Measurements from ENCODE around the gene MED29. TPM values are rescaled to one million over a fixed set of nuclear protein-coding genes. Genes with fewer than 3 reads are reported as not detected.
A peak's percentile ranks its signal among the peaks of the same experiment; 100 is the strongest.

MED29 gene
- total RNA-seq, 1 donor from 2014 or later: 38.7 TPM

GRCh38 chr19:39380521-39381502 lies 10.4 kb upstream of the MED29 start:
- H3K4me1 Mint-ChIP-seq: peaks cover 5% of the 10 kb centered on the region
- intact Hi-C loops (cut with micrococcal nuclease): no loop called here
- no peak for DNase-seq
- peaks cover 53% of the 10 kb centered on the region for H3K36me3 Mint-ChIP-seq (ENCODE audit: low read depth)
- no peaks in the 10 kb centered on the region for H3K9me3 Mint-ChIP-seq
- H3K27ac Mint-ChIP-seq: no peak overlapping the region
- no peak overlapping the region for H3K4me3 Mint-ChIP-seq
- H3K27me3 Mint-ChIP-seq: no peaks in the 10 kb centered on the region

DNA sequence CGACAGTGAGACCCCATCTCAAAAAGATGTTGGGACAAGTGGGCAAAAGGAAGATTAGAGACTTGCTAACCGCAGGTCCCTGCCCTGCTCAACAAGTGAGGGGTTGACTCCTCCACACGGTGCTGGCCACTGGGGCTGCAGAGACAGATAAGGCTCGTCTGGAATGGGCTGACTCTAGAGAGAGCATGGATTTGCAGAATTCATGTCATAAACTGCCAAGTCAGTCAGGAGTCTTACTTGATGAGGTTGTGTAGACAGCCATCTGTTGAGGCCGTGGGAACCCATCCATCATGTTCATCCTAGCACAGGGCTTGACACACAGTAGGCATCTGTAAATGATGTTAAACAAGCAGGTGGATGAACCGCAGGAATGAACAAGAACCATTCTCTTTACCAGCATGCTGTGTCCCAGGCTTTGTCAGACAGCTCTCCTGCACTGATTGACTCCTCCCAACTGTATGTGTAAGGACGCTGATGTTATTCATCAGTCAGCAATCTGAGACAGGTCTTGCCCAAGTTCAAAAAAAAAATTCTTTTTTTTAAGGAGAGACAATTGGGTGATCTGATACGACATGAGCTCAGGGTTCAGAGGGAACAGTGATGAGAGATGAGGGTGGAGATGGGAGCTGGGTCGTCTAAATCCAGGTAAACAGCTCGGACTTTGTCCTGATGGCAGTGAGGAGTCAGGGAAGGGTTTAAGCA lies 9.1 kb upstream of the MED29 start:
- DNase-seq: no peak
- Mint-ChIP-seq H3K27me3 (no peaks in the 10 kb centered on the region), H3K4me1 (peaks cover 5% of the 10 kb centered on the region), H3K36me3 (ENCODE audit: low read depth) (peaks cover 54% of the 10 kb centered on the region), H3K27ac (no peak overlapping the region), H3K9me3 (no peaks in the 10 kb centered on the region), H3K4me3 (no peak overlapping the region)
- intact Hi-C loops (cut with micrococcal nuclease): no loop called here

GRCh38 chr19:39382991-39383828 lies 8.0 kb upstream of the MED29 start:
- H3K4me3 Mint-ChIP-seq: no peak overlapping the region
- peak overlapping the region; percentile 64 for H3K27ac Mint-ChIP-seq
- no peaks in the 10 kb centered on the region for H3K27me3 Mint-ChIP-seq
- no peak for DNase-seq
- intact Hi-C loops (cut with micrococcal nuclease): no loop called here
- no peaks in the 10 kb centered on the region for H3K9me3 Mint-ChIP-seq
- peaks cover 48% of the 10 kb centered on the region for H3K36me3 Mint-ChIP-seq (ENCODE audit: low read depth)
- H3K4me1 Mint-ChIP-seq: peaks cover 5% of the 10 kb centered on the region

GRCh38 chr19:39384839-39385568 lies 6.2 kb upstream of the MED29 start:
- H3K36me3 Mint-ChIP-seq (ENCODE audit: low read depth): peaks cover 52% of the 10 kb centered on the region
- H3K4me1 Mint-ChIP-seq: peaks cover 13% of the 10 kb centered on the region
- no peak overlapping the region for H3K27ac Mint-ChIP-seq
- intact Hi-C loops (cut with micrococcal nuclease): no loop called here
- H3K9me3 Mint-ChIP-seq: no peaks in the 10 kb centered on the region
- no peak overlapping the region for H3K4me3 Mint-ChIP-seq
- no peaks in the 10 kb centered on the region for H3K27me3 Mint-ChIP-seq
- DNase-seq: no peak

DNA sequence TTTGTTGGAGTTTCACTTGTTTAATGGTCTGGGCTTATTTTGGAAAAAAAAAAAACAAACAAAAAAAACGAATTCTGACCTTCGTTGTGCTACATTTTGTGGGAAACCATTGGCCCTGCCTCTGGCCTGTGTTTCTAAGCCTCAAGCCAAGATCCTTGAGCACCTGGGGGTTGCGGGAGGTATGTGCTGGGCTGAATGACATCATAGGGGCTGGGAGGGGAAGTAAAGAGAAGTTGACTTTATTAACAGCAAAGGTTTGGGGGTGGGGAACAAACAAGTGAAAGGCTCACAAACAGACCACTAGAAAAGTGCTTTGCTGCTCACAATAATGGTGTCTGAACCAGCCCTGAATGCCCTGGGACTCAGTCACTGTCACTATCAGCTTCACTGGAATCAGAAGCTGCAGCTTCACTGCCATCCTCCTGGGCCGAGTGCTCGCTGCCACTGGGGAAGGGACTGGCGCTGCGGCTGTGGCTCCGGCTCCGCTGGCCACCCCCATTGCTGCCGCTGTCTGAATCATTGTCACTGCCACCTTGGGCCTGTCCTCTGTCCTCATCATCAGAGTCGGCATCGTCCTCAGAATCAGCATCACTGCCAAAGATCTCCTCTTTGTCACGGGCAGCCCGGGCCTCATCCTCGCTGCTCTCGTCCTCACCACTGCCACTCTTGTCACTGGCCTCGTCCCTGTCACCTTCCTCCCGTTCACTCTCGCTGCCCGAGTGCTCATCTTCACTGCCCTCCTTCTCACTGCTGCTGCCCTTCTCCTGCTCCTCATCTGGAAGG lies 5.4 kb upstream of the MED29 start:
- peaks cover 18% of the 10 kb centered on the region for H3K4me1 Mint-ChIP-seq
- intact Hi-C loops (cut with micrococcal nuclease): no loop called here
- no peaks in the 10 kb centered on the region for H3K27me3 Mint-ChIP-seq
- no peak overlapping the region for H3K4me3 Mint-ChIP-seq
- peaks cover 50% of the 10 kb centered on the region for H3K36me3 Mint-ChIP-seq (ENCODE audit: low read depth)
- no peak for DNase-seq
- no peaks in the 10 kb centered on the region for H3K9me3 Mint-ChIP-seq
- no peak overlapping the region for H3K27ac Mint-ChIP-seq

DNA sequence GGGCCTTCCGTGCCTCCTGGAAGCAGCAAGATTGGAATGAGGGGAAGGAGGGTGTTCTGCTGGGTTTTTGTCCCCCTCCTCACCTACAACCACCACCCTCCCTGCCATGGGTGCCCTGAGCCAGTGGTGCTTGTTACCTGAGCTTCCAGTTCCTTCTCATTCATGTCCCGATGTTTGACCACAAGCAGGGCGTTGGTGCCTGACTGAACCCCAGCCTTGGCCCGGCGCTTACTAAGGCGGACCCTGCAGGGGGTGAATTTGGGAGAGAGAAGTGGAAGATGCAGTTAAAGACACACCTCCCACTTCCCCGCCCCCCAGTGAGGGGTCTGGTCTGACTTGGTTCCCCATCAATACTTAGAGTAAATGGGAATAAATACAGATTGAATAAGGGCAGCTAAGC lies 4.6 kb upstream of the MED29 start:
- Mint-ChIP-seq H3K4me3 (no peak overlapping the region), H3K27ac (no peak overlapping the region), H3K27me3 (no peaks in the 10 kb centered on the region), H3K4me1 (peaks cover 23% of the 10 kb centered on the region), H3K9me3 (no peaks in the 10 kb centered on the region), H3K36me3 (ENCODE audit: low read depth) (peaks cover 49% of the 10 kb centered on the region)
- intact Hi-C loops (cut with micrococcal nuclease): no loop called here
- DNase-seq: no peak

DNA sequence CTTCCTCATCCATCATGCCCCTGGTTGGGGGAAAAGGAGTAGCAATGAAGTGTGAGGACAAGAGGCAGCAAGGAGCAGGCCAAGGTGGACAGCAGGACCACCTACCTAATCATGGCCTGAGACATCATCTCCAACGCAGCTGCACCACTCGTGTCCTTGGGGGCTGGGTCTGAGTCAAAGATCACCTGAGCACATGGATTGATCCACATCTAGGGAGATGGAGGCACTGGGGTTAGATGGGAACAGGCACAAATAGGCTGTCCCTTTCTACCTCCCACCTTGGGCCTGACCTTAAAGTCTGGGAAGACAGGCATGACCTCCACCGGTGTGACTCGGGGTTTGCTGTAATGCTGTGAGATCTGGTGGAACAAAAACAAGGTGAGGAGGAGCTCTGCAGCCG lies 2.5 kb upstream of the MED29 start:
- H3K4me1 Mint-ChIP-seq: peaks cover 25% of the 10 kb centered on the region
- peak overlapping the region; percentile 53 for H3K4me3 Mint-ChIP-seq
- no peaks in the 10 kb centered on the region for H3K27me3 Mint-ChIP-seq
- peak overlapping the region; percentile 36 for H3K27ac Mint-ChIP-seq
- no peak for DNase-seq
- peaks cover 44% of the 10 kb centered on the region for H3K36me3 Mint-ChIP-seq (ENCODE audit: low read depth)
- intact Hi-C loops (cut with micrococcal nuclease): no loop called here
- H3K9me3 Mint-ChIP-seq: no peaks in the 10 kb centered on the region

- Mint-ChIP-seq H3K36me3 (ENCODE audit: low read depth) (peaks cover 47% of the 10 kb centered on the region), H3K4me1 (peaks cover 27% of the 10 kb centered on the region), H3K9me3 (no peaks in the 10 kb centered on the region), H3K4me3 (peak overlapping the region; percentile 98), H3K27me3 (no peaks in the 10 kb centered on the region), H3K27ac (peak overlapping the region; percentile 97)
- DNase-seq: no peak
- intact Hi-C loops (cut with micrococcal nuclease): loop anchor here (2.0 kb wide), 2 partner anchors 39 to 41 kb away; no protein-coding TSS in a partner anchor
These were observed 1.4 kb upstream of the MED29 start for GRCh38 chr19:39389631-39390414.

- intact Hi-C loops (cut with micrococcal nuclease): loop anchor here (2.0 kb wide), 2 partner anchors 40 kb away; no protein-coding TSS in a partner anchor
- Mint-ChIP-seq H3K9me3 (no peaks in the 10 kb centered on the region), H3K4me1 (peaks cover 28% of the 10 kb centered on the region), H3K27me3 (no peaks in the 10 kb centered on the region), H3K27ac (peak overlapping the region; percentile 97), H3K4me3 (peak overlapping the region; percentile 98), H3K36me3 (ENCODE audit: low read depth) (peaks cover 49% of the 10 kb centered on the region)
- DNase-seq: no peak
These were observed 777 bp upstream of the MED29 start for GRCh38 chr19:39390451-39390750.

DNA sequence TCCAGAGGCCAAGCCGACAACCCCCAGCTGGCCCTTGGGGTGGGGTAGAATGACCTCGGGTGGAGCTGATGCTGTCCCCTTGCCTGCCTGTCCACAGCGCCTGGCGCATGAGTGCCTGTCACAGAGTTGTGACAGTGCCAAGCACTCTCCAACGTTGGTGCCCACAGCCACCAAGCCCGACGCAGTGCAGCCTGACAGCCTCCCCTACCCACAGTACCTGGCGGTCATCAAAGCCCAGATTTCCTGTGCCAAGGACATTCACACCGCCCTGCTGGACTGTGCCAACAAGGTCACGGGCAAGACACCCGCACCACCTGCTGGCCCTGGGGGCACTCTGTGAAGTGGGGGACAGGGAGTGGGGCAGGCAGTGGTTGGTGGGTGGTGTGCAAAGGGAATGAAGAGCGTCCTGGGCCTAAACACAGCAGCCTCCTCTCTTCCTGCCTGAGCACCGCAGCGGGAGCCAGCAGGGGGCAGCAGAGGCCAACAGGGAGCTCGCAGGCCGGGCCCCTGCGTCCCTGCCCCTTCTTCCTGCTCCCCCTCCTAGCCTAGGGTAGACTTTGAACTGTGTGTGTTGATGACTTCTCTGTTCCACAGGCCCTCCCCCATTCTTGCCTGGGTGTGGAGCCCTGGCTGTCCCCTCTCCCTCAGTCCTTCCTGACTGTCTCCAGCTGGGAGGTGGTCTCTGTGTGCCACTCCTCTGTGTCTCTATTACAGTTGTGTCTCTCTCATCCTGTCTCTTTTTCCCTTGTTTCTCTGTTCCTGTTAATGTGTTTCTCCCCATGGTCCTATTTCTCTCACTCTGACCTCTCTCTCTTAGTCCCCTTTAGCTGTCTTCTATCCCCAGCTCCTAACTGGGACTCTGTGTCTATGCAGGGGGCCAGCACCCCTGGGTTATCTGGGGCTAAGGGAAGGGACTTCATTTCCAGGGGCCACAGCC lies 6.5 kb downstream of the MED29 start:
- Mint-ChIP-seq H3K27me3 (no peaks in the 10 kb centered on the region), H3K27ac (peak overlapping the region; percentile 90), H3K9me3 (no peaks in the 10 kb centered on the region), H3K4me3 (peak overlapping the region; percentile 60), H3K36me3 (ENCODE audit: low read depth) (peaks cover 26% of the 10 kb centered on the region), H3K4me1 (peaks cover 51% of the 10 kb centered on the region)
- intact Hi-C loops (cut with micrococcal nuclease): loop anchor here (1.0 kb wide), 2 partner anchors 14 to 135 kb away; partner anchors contain the start of gene EID2B
- DNase-seq: peak; percentile 98

DNA sequence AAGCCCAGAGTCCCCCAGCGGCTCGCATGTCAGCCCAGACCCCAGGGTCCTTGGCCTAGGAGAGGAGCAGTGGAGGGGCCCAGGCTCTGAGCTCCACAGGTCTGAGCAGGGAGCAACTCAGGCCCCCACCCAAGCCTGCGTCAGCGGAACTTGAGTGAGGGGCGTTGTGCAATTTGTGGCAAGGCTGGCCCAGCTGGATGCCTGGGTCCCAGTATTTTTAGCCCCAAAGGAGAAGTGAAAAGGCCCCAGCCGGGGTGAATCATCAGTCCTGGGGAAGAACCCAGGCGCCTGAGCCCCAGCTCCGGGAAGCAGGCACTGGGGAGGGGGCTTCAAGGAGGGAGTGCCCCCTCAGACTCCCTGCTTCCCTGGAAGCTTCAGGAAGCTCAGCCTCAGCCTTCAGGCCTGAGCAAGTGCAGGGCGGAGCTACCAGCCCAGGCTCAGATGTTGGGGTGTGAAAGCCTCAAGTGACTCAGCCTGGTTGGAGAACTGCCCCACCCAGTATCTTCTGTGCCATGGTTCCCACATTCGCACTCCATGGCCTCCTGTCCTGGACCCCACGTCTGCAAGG lies 7.2 kb downstream of the MED29 start:
- no peaks in the 10 kb centered on the region for H3K9me3 Mint-ChIP-seq
- intact Hi-C loops (cut with micrococcal nuclease): no loop called here
- peak overlapping the region; percentile 60 for H3K4me3 Mint-ChIP-seq
- peaks cover 54% of the 10 kb centered on the region for H3K4me1 Mint-ChIP-seq
- peaks cover 24% of the 10 kb centered on the region for H3K36me3 Mint-ChIP-seq (ENCODE audit: low read depth)
- DNase-seq: peak; percentile 84
- H3K27ac Mint-ChIP-seq: peak overlapping the region; percentile 90
- no peaks in the 10 kb centered on the region for H3K27me3 Mint-ChIP-seq

All from activated CD4-positive, alpha-beta T cell treated with anti-CD3 and anti-CD28 coated beads, Interleukin-2, amount 10 ng/mL, durations not matched to agents 24 days and 14 days (primary cell).